ENCODE measurements around the gene NR5A2. TPM values are rescaled to one million over a fixed set of nuclear protein-coding genes. Genes with fewer than 3 reads are reported as not detected.

NR5A2 gene
- total and polyA plus RNA-seq, 7 experiments from 2014 or later: 0.10 TPM; not detected in 6

DNA sequence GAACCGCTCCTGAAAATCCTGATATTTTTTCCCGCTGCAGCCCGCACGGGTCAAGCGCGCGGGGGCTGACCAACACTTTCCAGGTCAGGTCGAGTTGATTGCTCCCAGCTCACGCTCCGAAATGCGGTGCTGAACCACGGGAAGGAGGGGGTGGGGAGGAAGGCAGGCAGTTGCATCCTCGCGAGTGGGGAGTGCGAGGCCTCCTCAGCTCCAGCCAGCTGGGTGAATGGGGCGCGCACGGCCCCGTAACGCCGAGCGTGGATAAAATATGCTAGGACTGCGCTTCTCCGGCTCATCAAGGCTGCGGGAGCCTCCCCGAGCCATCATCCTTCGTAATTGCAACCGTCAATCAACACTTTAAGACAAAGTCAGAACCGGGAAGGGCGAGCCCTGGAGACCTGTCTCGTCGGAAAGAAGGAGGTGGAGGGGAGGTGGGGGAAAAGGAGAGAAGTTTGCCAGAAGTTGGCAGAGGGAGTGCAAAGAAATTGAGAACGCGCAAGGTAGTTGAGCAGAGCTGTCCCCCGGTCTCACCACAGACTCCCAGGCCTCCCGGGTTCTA is 8.0 kb downstream of the NR5A2 start:
- Histone ChIP-seq H3K27ac (ENCODE audit: low read depth, low read length) (no peak overlapping the region), H3K9me3 (ENCODE audit: control insufficient read depth in 2 of 3, low read length in 3 of 3) (no peaks in the 10 kb centered on the region), H3K4me3 (ENCODE audit: low read length) (no peak overlapping the region), H3K36me3 (ENCODE audit: control insufficient read depth in 2 of 3, insufficient read depth in 3 of 3, low read length in 3 of 3) (no peaks in the 10 kb centered on the region), H3K4me1 (ENCODE audit: control insufficient read depth in 2 of 2, insufficient read depth in 2 of 2, low read length in 2 of 2) (peaks cover 4 to 24% of the 10 kb centered on the region in 2 donors), H3K27me3 (ENCODE audit: control insufficient read depth in 2 of 2, insufficient read depth in 2 of 2, low read length in 2 of 2) (peaks cover 9 to 34% of the 10 kb centered on the region in 2 donors)
- no peak for ATAC-seq
- Mint-ChIP-seq H3K4me1 (peaks cover 7 to 31% (median 20%) of the 10 kb centered on the region in 7 donors), H3K36me3 (peaks cover 0 to 7% (median 0%) of the 10 kb centered on the region in 5 donors), H3K27me3 (peaks cover 15 to 43% (median 25%) of the 10 kb centered on the region in 5 donors), H3K9me3 (peaks cover 0 to 4% (median 0%) of the 10 kb centered on the region in 11 donors), H3K4me3 (peak overlapping the region in 4 of 10 donors; percentile 12 to 47 (median 36)), H3K27ac (no peak overlapping the region)
- no peak for DNase-seq
- intact Hi-C loops (cut with micrococcal nuclease): no loop called here
- POLR2A ChIA-PET: no interaction called here
- CTCF ChIA-PET: no interaction called here

DNA sequence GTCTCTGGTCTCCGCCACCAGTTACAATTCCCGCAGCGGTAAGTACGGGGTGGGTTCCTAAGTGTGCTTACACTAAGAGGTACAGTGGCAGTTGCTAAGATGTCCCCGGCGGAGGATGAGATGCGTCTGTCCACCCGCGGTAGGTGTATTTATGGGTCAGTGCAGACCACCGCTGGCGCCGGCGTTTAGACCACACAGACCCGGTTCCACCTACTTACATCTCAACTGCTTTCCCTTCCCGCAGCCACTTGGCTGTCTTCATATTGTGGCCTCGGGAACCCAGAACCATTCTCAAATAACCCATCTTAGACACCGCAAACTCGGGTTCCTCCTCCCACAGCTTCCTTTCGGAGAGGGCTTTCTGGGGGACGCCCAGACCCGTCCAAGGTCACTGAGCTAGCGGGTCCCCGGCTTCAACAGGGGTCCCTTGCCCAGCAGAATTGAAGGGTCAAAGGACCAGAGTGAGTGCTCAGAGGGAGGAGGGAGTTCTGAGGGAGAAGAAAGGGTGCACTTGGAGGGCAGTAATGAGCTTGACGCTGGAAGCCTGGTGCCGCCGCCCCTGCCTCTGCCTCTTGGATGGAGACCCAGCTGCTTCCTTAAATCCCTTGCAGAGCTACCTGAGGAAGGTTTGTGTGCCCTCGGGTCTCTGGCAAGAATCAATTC is 8.6 kb downstream of the NR5A2 start:
- Mint-ChIP-seq H3K27ac (no peak overlapping the region), H3K4me3 (peak overlapping the region in 4 of 10 donors; percentile 7 to 47 (median 20)), H3K27me3 (peaks cover 13 to 44% (median 22%) of the 10 kb centered on the region in 5 donors), H3K4me1 (peaks cover 7 to 32% (median 24%) of the 10 kb centered on the region in 7 donors), H3K36me3 (peaks cover 0 to 7% (median 0%) of the 10 kb centered on the region in 5 donors), H3K9me3 (peaks cover 0 to 5% (median 0%) of the 10 kb centered on the region in 11 donors)
- ChIA-PET POLR2A (no interaction called here), CTCF (no interaction called here)
- DNase-seq: no peak
- H3K9me3 ChIP-seq (ENCODE audit: control insufficient read depth in 2 of 3, low read length in 3 of 3): no peaks in the 10 kb centered on the region
- no peak for ATAC-seq
- H3K27ac ChIP-seq (ENCODE audit: low read depth, low read length): no peak overlapping the region
- no peak overlapping the region for H3K4me3 ChIP-seq (ENCODE audit: low read length)
- peaks cover 9 to 34% of the 10 kb centered on the region in 2 donors for H3K27me3 ChIP-seq (ENCODE audit: control insufficient read depth in 2 of 2, insufficient read depth in 2 of 2, low read length in 2 of 2)
- H3K4me1 ChIP-seq (ENCODE audit: control insufficient read depth in 2 of 2, insufficient read depth in 2 of 2, low read length in 2 of 2): peaks cover 4 to 24% of the 10 kb centered on the region in 2 donors
- intact Hi-C loops (cut with micrococcal nuclease): no loop called here
- no peaks in the 10 kb centered on the region for H3K36me3 ChIP-seq (ENCODE audit: control insufficient read depth in 2 of 3, insufficient read depth in 3 of 3, low read length in 3 of 3)

DNA sequence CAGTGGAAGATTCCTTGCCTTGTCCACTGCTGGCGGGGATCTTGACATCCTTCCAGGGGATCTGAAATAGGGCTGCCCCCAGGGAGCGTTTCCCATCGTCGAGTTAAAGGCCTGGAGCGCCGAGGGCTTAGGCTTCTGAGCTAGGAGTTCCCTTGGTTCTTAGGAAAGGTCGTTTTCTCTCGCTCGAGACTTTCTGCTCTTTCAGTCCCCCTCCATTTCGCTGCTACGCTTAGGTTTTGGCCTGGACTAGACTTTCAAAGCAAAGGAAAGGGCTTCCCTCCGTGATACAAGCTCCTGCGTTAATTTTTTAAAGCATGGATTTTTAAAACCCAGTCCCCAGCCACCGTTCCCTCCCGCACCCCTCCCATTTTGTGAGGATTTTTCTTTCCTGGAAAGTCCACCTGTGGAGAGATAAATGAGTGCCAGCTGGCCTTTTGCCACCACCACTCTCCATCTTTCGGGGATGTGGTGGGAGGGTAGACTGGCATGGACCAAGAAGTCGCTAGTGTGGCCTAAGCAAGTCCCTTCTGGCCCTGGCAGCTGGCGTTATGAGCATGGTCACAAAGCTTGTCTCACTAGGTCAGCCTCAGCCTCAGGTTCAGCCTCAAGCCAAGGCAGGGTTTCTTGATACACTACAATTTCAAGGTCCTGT is 9.2 kb downstream of the NR5A2 start:
- no peak for DNase-seq
- H3K4me3 ChIP-seq (ENCODE audit: low read length): no peak overlapping the region
- Mint-ChIP-seq H3K36me3 (peaks cover 0 to 7% (median 0%) of the 10 kb centered on the region in 5 donors), H3K9me3 (peaks cover 0 to 5% (median 0%) of the 10 kb centered on the region in 11 donors), H3K4me1 (peaks cover 10 to 36% (median 26%) of the 10 kb centered on the region in 7 donors), H3K4me3 (peak overlapping the region in 3 of 10 donors; percentile 0 to 29 (median 7)), H3K27ac (no peak overlapping the region), H3K27me3 (peaks cover 18 to 50% (median 24%) of the 10 kb centered on the region in 5 donors)
- H3K27ac ChIP-seq (ENCODE audit: low read depth, low read length): no peak overlapping the region
- ChIA-PET POLR2A (no interaction called here), CTCF (no interaction called here)
- peaks cover 4 to 24% of the 10 kb centered on the region in 2 donors for H3K4me1 ChIP-seq (ENCODE audit: control insufficient read depth in 2 of 2, insufficient read depth in 2 of 2, low read length in 2 of 2)
- intact Hi-C loops (cut with micrococcal nuclease): no loop called here
- H3K27me3 ChIP-seq (ENCODE audit: control insufficient read depth in 2 of 2, insufficient read depth in 2 of 2, low read length in 2 of 2): peaks cover 9 to 41% of the 10 kb centered on the region in 2 donors
- ATAC-seq: no peak
- H3K36me3 ChIP-seq (ENCODE audit: control insufficient read depth in 2 of 3, insufficient read depth in 3 of 3, low read length in 3 of 3): no peaks in the 10 kb centered on the region
- no peaks in the 10 kb centered on the region for H3K9me3 ChIP-seq (ENCODE audit: control insufficient read depth in 2 of 3, low read length in 3 of 3)

DNA sequence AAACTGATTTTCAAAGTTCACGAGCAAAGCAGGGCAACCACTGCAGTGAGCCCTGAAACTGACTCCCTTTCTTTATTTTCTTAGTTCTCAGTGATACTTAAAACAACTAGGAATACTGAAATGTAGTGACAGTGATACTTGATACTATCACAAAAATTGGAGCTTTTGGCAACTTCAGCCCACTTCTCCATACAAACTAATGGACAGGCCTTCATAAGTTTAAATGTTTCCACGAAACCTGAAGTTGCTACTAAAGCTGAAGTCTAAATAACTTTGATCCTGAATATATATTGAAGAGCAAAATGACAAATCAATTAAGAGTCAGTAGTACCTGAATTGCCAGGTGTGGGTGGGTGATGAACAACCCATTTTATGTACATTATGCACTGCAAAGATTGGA is 10.0 kb downstream of the NR5A2 start:
- Histone ChIP-seq H3K27me3 (ENCODE audit: control insufficient read depth in 2 of 2, insufficient read depth in 2 of 2, low read length in 2 of 2) (peaks cover 9 to 39% of the 10 kb centered on the region in 2 donors), H3K9me3 (ENCODE audit: control insufficient read depth in 2 of 3, low read length in 3 of 3) (no peaks in the 10 kb centered on the region), H3K4me3 (ENCODE audit: low read length) (no peak overlapping the region), H3K27ac (ENCODE audit: low read depth, low read length) (no peak overlapping the region), H3K4me1 (ENCODE audit: control insufficient read depth in 2 of 2, insufficient read depth in 2 of 2, low read length in 2 of 2) (peaks cover 4 to 24% of the 10 kb centered on the region in 2 donors), H3K36me3 (ENCODE audit: control insufficient read depth in 2 of 3, insufficient read depth in 3 of 3, low read length in 3 of 3) (no peaks in the 10 kb centered on the region)
- ATAC-seq (no peak), DNase-seq (no peak)
- peaks cover 12 to 39% (median 26%) of the 10 kb centered on the region in 7 donors for H3K4me1 Mint-ChIP-seq
- CTCF ChIA-PET: no interaction called here
- peaks cover 0 to 5% (median 0%) of the 10 kb centered on the region in 11 donors for H3K9me3 Mint-ChIP-seq
- POLR2A ChIA-PET: no interaction called here
- H3K27ac Mint-ChIP-seq: no peak overlapping the region
- H3K4me3 Mint-ChIP-seq: peak overlapping the region in 6 of 10 donors; percentile 3 to 80 (median 28)
- peaks cover 23 to 55% (median 29%) of the 10 kb centered on the region in 5 donors for H3K27me3 Mint-ChIP-seq
- H3K36me3 Mint-ChIP-seq: peaks cover 0 to 7% (median 0%) of the 10 kb centered on the region in 5 donors
- intact Hi-C loops (cut with micrococcal nuclease): no loop called here

DNA sequence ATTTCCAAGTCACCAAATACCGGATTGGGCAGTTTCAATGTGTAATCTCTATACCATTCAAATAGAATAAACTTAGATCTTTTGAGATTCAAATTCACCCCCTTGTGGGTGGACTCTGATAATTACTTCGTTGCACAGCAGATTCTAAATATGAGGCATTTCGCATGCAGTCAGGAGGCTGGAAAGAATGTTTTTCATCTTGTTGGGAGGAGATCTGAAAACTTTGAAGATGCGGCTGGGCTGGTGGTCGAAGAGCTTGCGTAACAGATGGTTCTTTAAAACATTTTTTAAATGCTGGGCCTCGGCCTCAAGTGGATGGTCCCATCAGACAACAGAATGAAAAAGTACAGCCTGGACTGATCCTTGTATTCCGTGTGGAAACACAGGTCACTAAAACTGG is 10.4 kb downstream of the NR5A2 start:
- Mint-ChIP-seq H3K36me3 (peaks cover 0 to 12% (median 0%) of the 10 kb centered on the region in 5 donors), H3K27ac (peak overlapping the region in 1 of 9 donors; percentile 48), H3K9me3 (peaks cover 0 to 8% (median 0%) of the 10 kb centered on the region in 11 donors), H3K4me1 (peaks cover 15 to 43% (median 30%) of the 10 kb centered on the region in 7 donors), H3K27me3 (peaks cover 27 to 59% (median 33%) of the 10 kb centered on the region in 5 donors), H3K4me3 (peak overlapping the region in 8 of 10 donors; percentile 5 to 80 (median 22))
- Histone ChIP-seq H3K4me1 (ENCODE audit: control insufficient read depth in 2 of 2, insufficient read depth in 2 of 2, low read length in 2 of 2) (peaks cover 4 to 24% of the 10 kb centered on the region in 2 donors), H3K36me3 (ENCODE audit: control insufficient read depth in 2 of 3, insufficient read depth in 3 of 3, low read length in 3 of 3) (no peaks in the 10 kb centered on the region), H3K9me3 (ENCODE audit: control insufficient read depth in 2 of 3, low read length in 3 of 3) (no peaks in the 10 kb centered on the region), H3K27ac (ENCODE audit: low read depth, low read length) (no peak overlapping the region), H3K27me3 (ENCODE audit: control insufficient read depth in 2 of 2, insufficient read depth in 2 of 2, low read length in 2 of 2) (peaks cover 9 to 39% of the 10 kb centered on the region in 2 donors), H3K4me3 (ENCODE audit: low read length) (no peak overlapping the region)
- DNase-seq (no peak), ATAC-seq (no peak)
- POLR2A ChIA-PET: no interaction called here
- intact Hi-C loops (cut with micrococcal nuclease): no loop called here
- CTCF ChIA-PET: interaction anchor here (0.5 kb wide), 1 partner anchor 485 kb away, joined by 4 read pairs; no protein-coding TSS in a partner anchor

DNA sequence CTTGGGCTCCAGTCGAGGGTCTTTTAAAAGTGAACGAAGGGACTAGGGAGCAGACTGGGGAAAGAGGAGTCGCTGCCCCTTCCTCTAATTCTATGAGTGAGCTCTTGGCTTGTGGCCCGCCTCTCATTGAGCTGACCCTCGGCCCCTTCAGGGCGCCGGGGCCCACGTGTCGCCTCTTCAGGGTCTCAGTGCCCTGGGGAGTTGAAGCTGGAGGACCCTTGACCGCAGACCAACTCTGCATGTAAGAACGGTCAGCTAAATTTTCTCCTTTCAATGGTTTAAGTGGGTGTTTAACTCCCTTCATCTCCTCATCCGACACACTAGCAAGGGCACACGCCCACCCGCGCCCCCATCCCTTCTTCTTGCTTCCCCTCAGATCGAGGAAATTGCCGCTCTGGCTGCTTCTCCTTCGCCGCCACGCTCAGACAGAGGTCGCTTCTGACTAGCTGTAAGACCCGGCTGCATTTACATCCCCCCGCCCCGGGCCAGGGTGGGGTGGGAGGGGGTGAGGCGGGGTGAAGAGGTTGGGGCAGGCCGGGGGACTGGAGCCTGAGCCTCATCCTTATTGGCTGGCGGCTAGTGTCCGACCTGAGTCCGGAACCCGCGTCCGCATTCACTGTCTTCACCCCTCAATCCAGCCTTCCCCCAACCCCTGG is 10.9 kb downstream of the NR5A2 start:
- Mint-ChIP-seq H3K27ac (peak overlapping the region in 1 of 9 donors; percentile 48), H3K4me1 (peaks cover 20 to 48% (median 36%) of the 10 kb centered on the region in 7 donors), H3K36me3 (peaks cover 0 to 13% (median 0%) of the 10 kb centered on the region in 5 donors), H3K27me3 (peaks cover 32 to 64% (median 38%) of the 10 kb centered on the region in 5 donors), H3K9me3 (peaks cover 0 to 8% (median 0%) of the 10 kb centered on the region in 11 donors), H3K4me3 (peak overlapping the region in 7 of 10 donors; percentile 5 to 70 (median 35))
- ChIA-PET CTCF (interaction anchor here (0.5 kb wide), 1 partner anchor 485 kb away, joined by 4 read pairs; no protein-coding TSS in a partner anchor), POLR2A (no interaction called here)
- ATAC-seq (peak; percentile 8), DNase-seq (no peak)
- Histone ChIP-seq H3K9me3 (ENCODE audit: control insufficient read depth in 2 of 3, low read length in 3 of 3) (no peaks in the 10 kb centered on the region), H3K4me3 (ENCODE audit: low read length) (no peak overlapping the region), H3K4me1 (ENCODE audit: control insufficient read depth in 2 of 2, insufficient read depth in 2 of 2, low read length in 2 of 2) (peaks cover 4 to 24% of the 10 kb centered on the region in 2 donors), H3K27me3 (ENCODE audit: control insufficient read depth in 2 of 2, insufficient read depth in 2 of 2, low read length in 2 of 2) (peaks cover 9 to 39% of the 10 kb centered on the region in 2 donors), H3K36me3 (ENCODE audit: control insufficient read depth in 2 of 3, insufficient read depth in 3 of 3, low read length in 3 of 3) (no peaks in the 10 kb centered on the region), H3K27ac (ENCODE audit: low read depth, low read length) (no peak overlapping the region)
- intact Hi-C loops (cut with micrococcal nuclease): no loop called here

Data from naive thymus-derived CD4-positive, alpha-beta T cell (primary cell).